T-helper 1 cell (primary cell): ENCODE data around the gene CDK10.

Source experiments
- DNase-seq, 5 donors: peaks; one replicate each; pipeline ENCODE4 v3.0.0-alpha.2; 2012 to 2020

Gene CDK10

DNA sequence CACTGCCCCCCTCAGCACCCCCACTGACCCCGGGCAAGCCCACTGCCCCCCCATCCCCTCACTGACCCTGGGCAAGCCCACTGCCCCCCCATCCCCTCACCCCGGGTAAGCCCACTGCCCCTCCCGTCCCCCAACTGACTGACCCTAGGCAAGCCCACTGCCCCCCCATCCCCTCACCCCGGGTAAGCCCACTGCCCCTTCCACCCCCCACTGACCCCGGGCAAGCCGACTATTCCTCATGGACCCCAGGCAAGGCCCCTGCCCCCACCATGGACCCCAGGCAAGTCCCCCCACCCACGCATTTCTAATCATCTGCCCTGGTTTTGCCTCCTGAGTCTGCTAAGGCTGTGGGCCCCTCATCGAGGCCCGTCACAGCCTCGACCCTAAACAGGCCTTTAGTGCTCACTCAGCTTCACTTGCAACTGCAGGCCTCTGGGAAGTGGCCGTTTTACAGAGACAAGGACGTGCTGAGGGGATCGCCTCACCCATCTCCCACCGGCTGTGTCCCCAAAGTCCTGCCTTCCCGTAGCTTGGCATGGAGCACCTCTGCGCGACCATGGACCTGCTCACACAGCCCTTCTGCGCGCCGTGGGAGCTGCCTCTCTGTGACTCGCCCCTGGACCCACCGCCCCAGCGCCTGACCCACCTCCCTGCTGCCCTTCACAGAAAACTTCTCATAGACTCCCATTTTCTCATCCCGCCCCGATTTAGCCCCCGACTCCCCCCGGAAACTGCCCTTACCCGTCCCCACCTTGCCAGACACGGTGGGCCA is 30.6 kb downstream of the CDK10 start:
- no peak for DNase-seq

DNA sequence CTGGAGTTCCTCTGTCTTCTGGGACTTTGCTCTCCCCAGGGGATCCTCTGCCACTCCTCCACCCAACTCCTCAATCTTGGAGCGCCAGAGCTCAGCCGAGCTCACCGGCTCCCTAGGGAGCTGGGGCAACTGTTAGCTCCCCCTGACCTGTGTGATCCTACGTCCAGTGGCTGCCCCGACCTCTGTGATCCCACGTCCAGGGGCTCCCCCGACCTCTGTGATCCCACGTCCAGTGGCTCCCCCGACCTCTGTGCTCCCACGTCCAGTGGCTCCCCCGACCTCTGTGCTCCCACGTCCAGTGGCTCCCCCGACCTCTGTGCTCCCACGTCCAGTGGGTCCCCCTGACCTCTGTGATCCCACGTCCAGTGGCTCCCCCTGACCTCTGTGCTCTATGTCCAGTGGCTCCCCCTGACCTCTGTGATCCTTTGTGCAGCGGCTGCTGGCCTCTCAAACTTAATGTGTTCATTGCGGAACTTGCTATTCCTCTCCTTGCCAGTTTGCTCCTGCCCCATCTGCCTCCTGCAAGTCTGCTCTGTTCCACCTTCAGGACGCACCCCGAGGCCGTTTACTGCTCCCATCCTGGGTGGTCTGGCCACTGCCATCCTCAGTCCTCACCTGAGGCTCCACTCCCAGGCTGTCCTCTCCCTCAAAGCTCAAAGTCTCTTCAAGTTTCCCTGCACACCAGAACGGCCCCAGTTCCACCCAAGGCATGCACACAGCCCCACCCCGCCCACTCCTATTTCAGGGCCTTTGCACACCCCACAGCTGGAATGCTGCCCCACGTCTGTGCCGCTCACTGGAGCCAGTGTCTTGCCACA is 31.4 kb downstream of the CDK10 start:
- no peak for DNase-seq

DNA sequence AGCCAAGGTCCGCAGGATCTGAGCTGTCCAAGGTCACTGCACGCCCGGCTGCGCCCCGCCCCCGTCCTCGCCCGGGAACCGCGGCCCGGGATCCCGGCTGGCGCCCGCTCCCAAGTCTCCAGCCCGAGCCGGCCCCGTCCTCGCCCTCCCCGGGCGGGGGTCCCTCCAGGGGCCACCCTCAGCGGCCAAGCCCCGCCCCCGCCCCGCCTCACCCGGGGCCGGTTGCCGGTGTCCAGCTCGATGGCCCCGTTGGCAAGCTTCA is 34.0 kb downstream of the CDK10 start:
- DNase-seq: no peak

DNA sequence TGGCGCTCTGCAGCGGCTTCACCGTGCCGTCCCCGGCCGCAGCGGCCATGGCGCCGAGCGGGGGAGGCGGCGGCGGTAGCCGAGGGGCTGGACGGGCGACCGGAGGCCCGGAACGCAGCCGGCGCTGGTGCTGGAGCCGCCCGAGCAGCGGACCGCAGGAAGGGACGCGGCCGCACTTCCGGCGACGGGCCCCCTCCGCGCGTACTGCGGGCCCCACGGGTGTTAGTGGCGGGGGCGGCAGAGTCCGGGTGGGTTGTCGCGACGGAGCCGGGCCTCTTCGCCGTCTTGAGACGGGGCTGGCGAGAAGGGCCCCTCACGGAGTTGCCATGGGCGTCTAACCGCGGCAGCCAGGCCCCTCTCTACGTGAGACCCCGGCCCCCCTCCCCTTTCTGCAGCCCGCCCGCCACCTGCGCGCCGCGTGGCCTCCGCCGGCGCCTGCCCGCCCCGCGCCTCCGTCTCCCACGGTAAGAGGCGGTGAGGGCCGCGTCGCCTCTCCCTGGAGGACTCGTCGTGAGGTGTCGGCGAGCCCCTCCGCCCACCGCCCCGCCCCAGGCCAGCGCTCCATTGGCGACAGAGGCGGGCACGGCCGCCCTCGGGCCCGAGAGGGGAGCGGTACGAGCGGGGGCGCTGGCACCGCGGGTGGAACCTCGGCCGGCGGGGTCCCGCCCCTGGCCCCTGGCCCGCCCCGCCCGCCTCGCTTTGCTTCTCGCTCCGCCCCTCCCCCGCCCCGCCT is 34.5 kb downstream of the CDK10 start, which contains the start of the genes VPS9D1 and ZNF276:
Gene VPS9D1, minus strand, starts transcription at position 86 of the 733 bp plus-strand sequence. Its CDS starts 37 bp downstream, at position 49.
Gene ZNF276, plus strand, starts transcription at position 725 of the 733 bp plus-strand sequence. CDS start 104 bp downstream, outside the sequence.
- DNase-seq: peak; percentile 70 to 85 (median 78)

DNA sequence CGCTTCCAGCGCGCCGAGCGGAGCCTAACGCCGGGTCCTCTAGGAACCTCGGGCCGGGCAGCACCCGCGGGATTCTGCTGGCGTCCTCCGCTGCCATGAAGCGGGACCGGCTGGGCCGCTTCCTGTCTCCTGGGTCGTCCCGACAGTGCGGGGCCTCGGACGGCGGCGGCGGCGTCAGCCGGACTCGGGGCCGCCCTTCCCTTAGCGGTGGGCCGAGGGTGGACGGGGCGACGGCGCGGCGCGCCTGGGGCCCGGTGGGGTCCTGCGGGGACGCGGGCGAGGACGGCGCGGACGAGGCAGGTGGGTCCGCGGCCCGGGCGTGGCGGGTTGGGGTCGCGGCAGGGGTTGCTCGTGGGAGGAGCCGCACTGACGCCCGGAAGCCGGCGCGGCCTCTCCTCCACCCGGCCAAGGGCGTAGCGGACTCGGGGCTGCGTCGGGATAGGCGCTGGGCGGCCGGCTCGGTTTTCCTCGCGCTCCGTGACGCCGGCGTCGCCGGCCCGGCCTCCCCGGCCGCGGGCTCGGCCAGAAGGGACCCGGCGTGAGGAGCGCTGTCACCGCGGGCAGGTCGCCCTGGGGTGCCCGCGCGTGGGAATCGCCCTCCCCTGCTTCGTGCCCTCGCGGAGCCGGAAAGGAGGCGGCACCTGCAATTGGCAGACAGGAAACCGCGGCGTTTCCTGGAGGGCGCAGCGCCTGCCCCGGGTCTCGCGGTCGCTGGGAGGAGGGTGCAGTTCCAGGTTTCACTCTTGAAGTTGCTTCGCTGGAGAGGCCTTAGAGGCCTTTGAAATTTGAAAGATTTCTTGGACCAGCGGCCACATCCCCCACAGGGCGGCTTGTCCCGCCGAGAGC is 35.3 kb downstream of the CDK10 start:
- DNase-seq: peak; percentile 84 to 91 (median 88)

DNA sequence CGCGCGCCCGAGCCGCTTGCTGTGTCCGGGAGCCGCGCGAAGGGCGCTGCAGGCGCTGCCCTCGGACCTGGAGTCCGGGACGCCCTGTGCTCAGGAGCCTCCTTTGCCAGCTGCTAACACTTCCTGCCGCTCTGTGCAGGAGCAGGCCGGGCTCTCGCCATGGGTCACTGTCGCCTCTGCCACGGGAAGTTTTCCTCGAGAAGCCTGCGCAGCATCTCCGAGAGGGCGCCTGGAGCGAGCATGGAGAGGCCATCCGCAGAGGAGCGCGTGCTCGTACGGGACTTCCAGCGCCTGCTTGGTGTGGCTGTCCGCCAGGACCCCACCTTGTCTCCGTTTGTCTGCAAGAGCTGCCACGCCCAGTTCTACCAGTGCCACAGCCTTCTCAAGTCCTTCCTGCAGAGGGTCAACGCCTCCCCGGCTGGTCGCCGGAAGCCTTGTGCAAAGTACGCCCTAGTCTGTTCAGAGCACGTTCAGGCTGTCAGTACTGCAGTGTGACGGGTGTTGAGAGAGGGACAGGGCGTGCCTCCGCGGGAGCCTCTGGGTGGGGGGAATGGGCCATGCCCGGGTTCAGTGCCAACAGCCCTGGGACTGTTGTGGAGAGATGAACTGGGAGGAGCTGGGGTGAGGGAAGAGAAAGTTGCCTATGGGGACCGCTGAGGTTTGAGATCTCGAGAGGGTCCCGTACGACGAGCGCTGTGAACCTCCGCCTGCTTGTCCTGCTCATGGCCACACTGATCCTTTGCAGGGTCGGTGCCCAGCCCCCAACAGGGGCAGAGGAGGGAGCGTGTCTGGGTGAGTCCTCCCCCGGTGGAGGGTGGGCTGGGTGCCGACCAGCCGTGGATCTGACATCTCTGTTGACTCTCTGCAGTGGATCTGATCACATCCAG is 36.1 kb downstream of the CDK10 start:
- DNase-seq: peak; percentile 49 to 94 (median 60)

DNA sequence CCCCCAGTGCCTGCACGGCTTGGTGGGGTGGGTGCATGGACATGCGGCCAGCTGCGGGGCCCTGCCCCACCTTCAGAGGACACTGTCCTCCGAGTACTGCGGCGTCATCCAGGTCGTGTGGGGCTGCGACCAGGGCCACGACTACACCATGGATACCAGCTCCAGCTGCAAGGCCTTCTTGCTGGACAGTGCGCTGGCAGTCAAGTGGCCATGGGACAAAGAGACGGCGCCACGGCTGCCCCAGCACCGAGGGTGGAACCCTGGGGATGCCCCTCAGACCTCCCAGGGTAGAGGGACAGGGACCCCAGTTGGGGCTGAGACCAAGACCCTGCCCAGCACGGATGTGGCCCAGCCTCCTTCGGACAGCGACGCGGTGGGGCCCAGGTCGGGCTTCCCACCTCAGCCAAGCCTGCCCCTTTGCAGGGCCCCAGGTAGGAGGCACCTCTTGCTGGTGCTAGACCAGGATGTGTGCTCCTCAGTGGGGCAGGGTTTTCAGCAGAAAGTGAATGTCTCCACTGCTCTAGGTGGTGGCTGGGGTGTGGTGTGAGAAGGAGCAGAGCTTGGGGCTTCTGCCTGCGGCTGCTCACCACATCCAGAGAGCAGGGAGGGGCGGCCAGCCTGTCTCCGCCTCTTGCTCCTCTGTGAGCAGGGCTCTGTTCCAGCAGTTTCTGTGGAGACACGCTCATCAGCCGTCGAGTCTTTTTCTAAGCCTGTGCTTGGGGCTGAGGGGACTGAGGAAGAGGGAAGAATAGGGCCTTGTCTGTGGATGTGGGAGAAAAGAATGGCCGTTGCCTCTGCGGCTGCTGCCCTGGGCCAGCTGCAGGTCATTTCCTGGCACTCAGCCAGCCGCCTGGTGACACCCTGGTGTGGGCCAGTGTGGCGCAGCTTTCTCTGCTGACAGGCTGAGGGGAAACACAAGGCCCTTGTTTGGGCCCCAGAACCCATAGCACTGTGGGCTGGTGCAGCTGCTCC is 37.1 kb downstream of the CDK10 start:
- peak; percentile 68 to 94 (median 76) for DNase-seq

DNA sequence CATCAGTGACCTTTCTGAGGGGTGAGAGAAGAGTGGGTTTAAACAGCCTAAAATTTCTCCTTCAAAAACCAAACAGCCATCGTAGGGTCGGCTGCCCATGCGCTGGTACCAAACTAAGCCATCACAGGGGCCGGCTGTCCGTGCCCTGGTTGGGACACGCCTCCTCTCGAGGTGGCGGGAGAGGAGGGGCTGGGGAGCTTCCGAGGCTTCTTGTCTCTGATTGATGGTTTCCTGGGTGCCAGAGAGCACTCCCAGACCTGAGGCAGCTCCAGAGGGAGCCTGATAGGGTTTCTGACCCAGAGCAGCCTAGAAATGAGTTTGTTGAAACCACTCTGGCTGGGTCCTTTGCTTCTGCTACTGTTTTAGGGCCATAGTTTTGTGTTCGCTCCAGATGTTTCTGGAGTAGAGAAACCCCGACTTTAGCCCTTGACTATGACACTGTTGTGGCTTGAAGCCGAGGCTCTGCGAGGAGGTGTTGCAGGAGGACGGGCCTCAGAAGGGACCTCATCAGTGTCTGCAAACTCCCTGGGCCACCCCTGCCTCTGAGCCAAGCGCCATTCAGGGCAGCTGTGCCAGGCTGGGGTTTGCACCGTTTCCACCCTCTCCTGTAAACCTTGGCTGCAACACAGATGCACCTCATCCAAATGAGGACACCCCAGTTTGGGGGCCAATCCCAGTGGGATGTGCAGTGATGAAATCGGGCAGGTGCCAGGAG is 41.1 kb downstream of the CDK10 start:
- DNase-seq: no peak

DNA sequence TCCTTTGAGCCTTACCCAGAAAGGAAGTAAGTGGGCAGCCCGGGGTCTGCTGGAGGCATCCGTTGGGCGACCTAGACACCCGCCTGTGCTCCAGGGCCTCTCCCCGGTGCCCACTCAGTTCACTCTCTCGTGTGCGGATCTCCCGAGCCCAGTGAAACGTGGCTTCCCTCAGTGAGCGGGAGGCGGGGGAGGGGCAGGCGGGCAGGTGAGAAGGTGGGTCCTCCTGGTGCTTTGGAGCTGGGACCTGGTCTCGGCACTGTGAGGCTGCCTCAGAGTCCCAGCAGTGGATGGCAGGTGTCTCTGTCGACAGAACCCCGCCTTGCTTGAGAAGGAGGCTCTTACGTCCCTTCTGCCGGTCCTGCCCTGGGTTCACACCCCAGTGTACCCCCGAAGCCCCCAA is 42.8 kb downstream of the CDK10 start:
- no peak for DNase-seq

DNA sequence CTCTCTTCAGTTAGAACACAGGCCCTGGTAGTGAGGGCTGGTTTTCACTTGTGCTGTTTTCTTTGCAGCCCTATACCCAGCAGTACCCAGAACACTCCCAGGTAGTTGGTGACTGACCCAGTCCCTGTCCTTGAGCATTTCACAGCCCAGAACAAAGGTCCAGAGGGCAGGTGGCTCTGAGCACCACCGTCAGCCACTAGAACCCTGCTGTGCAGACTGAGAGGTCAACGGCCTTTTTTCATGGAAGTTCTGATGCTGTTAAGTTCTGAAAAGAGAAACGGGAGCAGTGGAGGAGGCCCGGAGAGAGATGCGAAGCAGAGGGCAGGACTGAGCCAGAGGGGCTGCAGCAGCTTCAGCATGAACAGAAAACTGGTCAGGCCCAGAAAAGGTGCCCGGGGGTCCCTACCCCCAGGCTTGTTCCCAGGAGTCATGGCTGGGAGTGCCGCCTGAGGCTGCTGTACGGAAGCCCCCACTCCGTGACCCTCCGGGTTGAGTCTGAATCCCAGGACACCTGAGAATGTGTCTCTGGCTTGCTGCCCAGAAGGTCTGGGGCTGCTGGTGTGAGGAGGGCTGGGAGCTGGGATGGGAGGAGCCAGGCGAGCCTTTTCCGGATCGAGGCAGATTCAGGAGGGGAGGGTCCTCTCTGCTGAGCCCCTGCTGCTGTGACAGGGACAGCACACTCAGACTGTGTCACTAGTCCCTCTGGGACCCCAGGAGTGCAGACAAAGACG is 43.5 kb downstream of the CDK10 start:
- no peak for DNase-seq

DNA sequence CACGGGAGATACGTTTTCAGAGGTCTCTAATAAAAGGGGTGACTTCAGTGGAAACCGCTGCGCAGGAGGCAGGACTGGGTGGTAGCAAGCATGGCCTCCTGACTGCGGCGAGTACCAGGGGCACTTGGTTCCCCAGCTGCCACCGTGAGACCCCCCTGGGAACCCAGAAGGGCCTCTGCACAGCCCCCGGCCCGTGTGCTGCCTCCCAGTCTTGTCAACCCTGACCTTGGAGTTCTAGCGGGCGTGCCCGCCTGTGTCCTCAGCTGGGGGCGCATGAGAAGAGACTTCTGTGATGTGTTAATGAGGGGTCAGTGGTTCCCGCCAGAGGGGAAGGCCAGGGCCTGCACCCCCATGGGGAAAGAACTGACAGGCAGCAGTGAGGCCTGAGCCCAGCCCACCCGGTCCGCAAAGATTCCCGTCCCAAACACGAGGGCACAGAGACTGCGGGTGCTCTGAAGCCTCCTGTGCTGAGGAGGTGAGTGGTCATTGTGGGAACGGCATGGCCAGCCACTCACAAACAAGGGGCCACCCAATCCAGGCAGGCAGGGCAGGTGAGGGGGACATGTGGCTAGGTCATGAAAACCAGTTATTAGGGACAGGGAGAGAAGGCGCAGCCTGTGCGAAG is 44.2 kb downstream of the CDK10 start:
- no peak for DNase-seq

DNA sequence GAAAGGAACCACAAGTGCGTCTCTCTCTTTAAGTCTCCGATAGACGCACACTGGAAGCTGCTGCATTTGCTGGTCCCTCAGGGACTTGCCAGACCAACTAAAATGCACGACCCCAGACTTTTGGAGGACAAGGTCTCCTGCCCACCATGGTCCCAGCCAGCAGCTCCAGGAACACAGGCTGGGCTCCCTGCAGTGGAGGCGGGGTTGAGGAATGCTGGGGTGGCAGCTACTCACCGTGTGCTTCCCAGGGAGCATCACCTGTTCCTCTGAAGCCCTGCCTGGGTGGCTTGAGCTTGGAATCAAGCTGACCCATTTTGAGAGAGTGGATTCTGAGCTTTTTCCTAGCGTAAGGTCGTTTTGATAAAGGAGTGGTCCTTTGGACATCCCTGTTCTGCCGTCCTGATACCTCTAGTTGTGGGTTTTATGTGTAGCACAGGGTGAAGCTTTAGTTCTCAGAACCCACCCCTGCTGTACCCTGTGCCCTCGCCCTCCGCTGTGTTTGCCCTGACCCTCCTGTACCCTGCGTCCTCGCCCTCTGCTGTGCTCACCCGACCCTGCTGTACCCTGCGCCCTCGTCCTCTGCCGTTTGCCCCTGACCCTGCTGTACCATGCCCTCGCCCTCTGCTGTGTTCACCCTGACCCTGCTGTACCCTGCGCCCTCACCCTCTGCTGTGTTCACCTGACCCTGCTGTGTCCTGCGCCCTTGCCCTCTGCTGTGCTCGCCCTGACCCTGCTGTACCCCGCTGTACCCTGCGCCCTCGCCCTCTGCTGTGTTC is 45.8 kb downstream of the CDK10 start:
- no peak for DNase-seq

DNA sequence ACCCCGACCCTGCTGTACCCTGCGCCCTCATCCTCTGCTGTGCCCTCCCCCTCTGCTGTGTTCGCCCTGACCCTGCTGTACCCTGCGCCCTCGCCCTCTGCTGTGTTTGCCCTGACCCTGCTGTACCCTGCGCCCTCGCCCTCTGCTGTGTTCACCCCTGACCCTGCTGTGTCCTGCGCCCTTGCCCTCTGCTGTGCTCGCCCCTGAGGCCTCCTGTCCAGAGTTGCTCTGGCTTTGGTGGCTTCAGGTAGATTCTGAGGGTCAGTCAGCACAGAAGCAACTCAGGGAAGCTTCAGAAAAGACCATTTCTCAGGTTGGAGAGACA is 46.4 kb downstream of the CDK10 start:
- no peak for DNase-seq

DNA sequence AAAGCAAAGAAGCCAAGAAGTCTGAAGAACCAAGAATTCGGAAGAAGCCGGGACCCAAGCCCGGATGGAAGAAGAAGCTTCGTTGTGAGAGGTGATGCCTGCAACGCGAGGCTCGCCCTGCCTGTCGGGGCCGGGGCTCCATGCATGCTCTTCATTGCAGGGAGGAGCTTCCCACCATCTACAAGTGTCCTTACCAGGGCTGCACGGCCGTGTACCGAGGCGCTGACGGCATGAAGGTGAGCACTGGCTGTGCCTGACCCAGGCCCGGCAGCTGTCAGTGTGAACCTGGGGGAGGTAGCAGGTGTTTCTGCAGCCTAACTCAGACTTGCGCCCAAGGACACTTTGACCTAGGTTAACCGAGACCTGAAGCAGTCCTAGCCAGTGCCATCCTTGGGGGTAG is 46.8 kb downstream of the CDK10 start:
- no peak for DNase-seq

DNA sequence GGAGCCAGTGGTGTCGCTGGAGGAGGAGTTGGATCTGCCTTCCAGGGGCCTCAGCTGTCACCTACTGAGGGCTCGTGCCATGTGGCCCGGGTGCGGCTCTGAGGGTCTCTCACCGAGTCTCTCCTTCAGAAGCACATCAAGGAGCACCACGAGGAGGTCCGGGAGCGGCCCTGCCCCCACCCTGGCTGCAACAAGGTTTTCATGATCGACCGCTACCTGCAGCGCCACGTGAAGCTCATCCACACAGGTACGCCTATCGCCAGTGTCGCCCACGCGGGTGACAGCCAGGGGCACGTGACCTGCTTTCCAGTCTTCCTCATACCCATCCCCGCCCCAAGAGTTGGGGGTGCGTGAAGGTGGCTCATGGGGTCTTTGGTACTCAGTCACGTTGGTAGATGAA is 47.3 kb downstream of the CDK10 start:
- no peak for DNase-seq

DNA sequence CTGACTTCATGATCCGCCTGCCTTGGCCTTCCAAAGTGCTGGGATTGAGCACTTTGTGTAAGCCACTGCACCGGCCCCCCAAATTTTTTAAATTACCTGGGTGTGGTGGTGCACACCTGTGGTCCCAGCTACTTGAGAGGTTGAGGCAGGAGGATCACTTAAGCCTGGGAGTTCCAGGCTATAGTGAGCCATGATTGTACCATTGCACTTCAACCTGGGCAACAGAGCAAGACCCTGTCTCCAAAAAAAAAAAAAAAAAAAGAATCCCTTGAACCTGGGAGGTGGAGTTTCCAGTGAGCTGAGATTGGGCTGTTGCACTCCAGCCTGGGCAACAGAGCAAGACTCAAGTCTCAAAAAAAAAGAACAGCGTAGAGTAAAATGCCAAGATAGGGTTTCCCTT is 50.1 kb downstream of the CDK10 start:
- DNase-seq: no peak

DNA sequence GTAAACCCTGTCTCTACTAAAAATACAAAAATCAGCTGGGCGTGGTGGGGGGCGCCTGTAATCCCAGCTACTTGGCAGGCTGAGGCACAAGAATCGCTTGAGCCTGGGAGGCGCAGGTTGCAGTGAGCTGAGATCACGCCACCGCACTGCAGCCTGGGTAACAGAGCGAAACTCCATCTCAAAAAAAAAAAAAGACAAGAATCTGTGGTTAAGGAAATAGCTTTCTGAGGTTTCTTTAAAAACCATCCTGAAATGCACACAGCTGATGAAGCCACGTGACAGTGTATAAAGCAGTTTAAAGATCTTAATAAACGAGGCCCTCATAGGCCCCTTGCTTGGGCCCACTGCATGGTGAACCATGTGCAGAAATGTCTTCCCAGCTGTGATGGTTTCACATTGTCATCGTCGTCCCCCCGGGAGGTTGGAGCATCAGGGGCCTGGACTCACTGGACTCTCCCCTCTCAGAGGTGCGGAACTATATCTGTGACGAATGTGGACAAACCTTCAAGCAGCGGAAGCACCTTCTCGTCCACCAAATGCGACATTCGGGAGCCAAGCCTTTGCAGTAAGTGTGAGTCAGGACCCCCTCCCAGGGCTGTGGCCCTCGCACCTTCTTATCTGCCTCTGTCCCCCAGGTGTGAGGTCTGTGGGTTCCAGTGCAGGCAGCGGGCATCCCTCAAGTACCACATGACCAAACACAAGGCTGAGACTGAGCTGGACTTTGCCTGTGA is 51.0 kb downstream of the CDK10 start:
- peak in 4 of 5 donors; percentile 30 to 75 (median 39) for DNase-seq
